ENCODE data around the gene OR6B2.

OR6B2 gene

GRCh38 chr2:240024766-240025165 lies 5.5 kb downstream of the OR6B2 start:
- peak overlapping the region; percentile 83 for H3K4me3 ChIP-seq
- peaks cover 20% of the 10 kb centered on the region for H3K36me3 ChIP-seq (replicated peaks)
- H3K4me1 ChIP-seq: peaks cover 6% of the 10 kb centered on the region; the same call in 1 of the 2 replicates
- in situ Hi-C loops (cut with MboI; ENCODE audit: low sequenced_read_pairs): no loop called here
- no peak for DNase-seq (ENCODE audit: low spot score in 2 of 2)
- 0 out of 2 replicates have a peak, but pooled peaks cover 3% of the 10 kb centered on the region for H3K9me3 ChIP-seq
- no peaks in the 10 kb centered on the region for H3K27me3 ChIP-seq (ENCODE audit: low read depth)

- peak in 1 of 2 experiments; percentile 21 for DNase-seq (ENCODE audit: low spot score in 2 of 2)
- Histone ChIP-seq H3K36me3 (replicated peaks) (peaks cover 24% of the 10 kb centered on the region), H3K4me3 (peak overlapping the region; percentile 83), H3K27me3 (ENCODE audit: low read depth) (no peaks in the 10 kb centered on the region), H3K4me1 (peaks cover 6% of the 10 kb centered on the region; the same call in 1 of the 2 replicates), H3K9me3 (0 out of 2 replicates have a peak, but pooled peaks cover 3% of the 10 kb centered on the region)
- in situ Hi-C loops (cut with MboI; ENCODE audit: low sequenced_read_pairs): no loop called here
Measured at GRCh38 chr2:240023792-240024191, 6.4 kb downstream of the OR6B2 start.

GRCh38 chr2:240021488-240022104 lies 8.6 kb downstream of the OR6B2 start:
- Histone ChIP-seq H3K4me1 (peaks cover 6% of the 10 kb centered on the region; the same call in 1 of the 2 replicates), H3K27me3 (ENCODE audit: low read depth) (no peaks in the 10 kb centered on the region), H3K4me3 (no peak overlapping the region), H3K36me3 (replicated peaks) (peaks cover 45% of the 10 kb centered on the region), H3K9me3 (0 out of 2 replicates have a peak, but pooled peaks cover 3% of the 10 kb centered on the region)
- DNase-seq (ENCODE audit: low spot score in 2 of 2): peak; percentile 47 to 88
- in situ Hi-C loops (cut with MboI; ENCODE audit: low sequenced_read_pairs): no loop called here

- peaks cover 74% of the 10 kb centered on the region for H3K36me3 ChIP-seq (replicated peaks)
- H3K27me3 ChIP-seq (ENCODE audit: low read depth): no peaks in the 10 kb centered on the region
- no peak overlapping the region for H3K4me3 ChIP-seq
- in situ Hi-C loops (cut with MboI; ENCODE audit: low sequenced_read_pairs): no loop called here
- H3K4me1 ChIP-seq: peaks cover 1% of the 10 kb centered on the region; the same call in 1 of the 2 replicates
- no peak for DNase-seq (ENCODE audit: low spot score in 2 of 2)
- H3K9me3 ChIP-seq: no peaks in the 10 kb centered on the region
Measured at GRCh38 chr2:240018071-240018750, 12.0 kb downstream of the OR6B2 start.

- H3K4me3 ChIP-seq: no peak overlapping the region
- H3K36me3 ChIP-seq (replicated peaks): peaks cover 83% of the 10 kb centered on the region
- H3K9me3 ChIP-seq: no peaks in the 10 kb centered on the region
- no peak for DNase-seq (ENCODE audit: low spot score in 2 of 2)
- no peaks in the 10 kb centered on the region for H3K27me3 ChIP-seq (ENCODE audit: low read depth)
- H3K4me1 ChIP-seq: no peaks in the 10 kb centered on the region
- in situ Hi-C loops (cut with MboI; ENCODE audit: low sequenced_read_pairs): no loop called here
Measured at GRCh38 chr2:240014327-240014726, 15.9 kb downstream of the OR6B2 start.

GRCh38 chr2:240013343-240013742 lies 16.9 kb downstream of the OR6B2 start:
- Histone ChIP-seq H3K9me3 (no peaks in the 10 kb centered on the region), H3K4me1 (no peaks in the 10 kb centered on the region), H3K27me3 (ENCODE audit: low read depth) (no peaks in the 10 kb centered on the region), H3K36me3 (replicated peaks) (peaks cover 84% of the 10 kb centered on the region), H3K4me3 (no peak overlapping the region)
- DNase-seq (ENCODE audit: low spot score in 2 of 2): no peak
- in situ Hi-C loops (cut with MboI; ENCODE audit: low sequenced_read_pairs): no loop called here

- Histone ChIP-seq H3K27me3 (ENCODE audit: low read depth) (no peaks in the 10 kb centered on the region), H3K4me3 (no peak overlapping the region), H3K4me1 (no peaks in the 10 kb centered on the region), H3K36me3 (replicated peaks) (peaks cover 76% of the 10 kb centered on the region), H3K9me3 (no peaks in the 10 kb centered on the region)
- DNase-seq (ENCODE audit: low spot score in 2 of 2): no peak
- in situ Hi-C loops (cut with MboI; ENCODE audit: low sequenced_read_pairs): no loop called here
Measured at GRCh38 chr2:240002983-240003382, 27.2 kb downstream of the OR6B2 start.

- H3K27me3 ChIP-seq (ENCODE audit: low read depth): no peaks in the 10 kb centered on the region
- H3K9me3 ChIP-seq: no peaks in the 10 kb centered on the region
- H3K36me3 ChIP-seq (replicated peaks): peaks cover 61% of the 10 kb centered on the region
- in situ Hi-C loops (cut with MboI; ENCODE audit: low sequenced_read_pairs): no loop called here
- no peak for DNase-seq (ENCODE audit: low spot score in 2 of 2)
- no peak overlapping the region for H3K4me3 ChIP-seq
- H3K4me1 ChIP-seq: no peaks in the 10 kb centered on the region
Measured at GRCh38 chr2:240000671-240001070, 29.6 kb downstream of the OR6B2 start.

- Histone ChIP-seq H3K9me3 (no peaks in the 10 kb centered on the region), H3K4me1 (no peaks in the 10 kb centered on the region), H3K27me3 (ENCODE audit: low read depth) (no peaks in the 10 kb centered on the region), H3K36me3 (replicated peaks) (peaks cover 41% of the 10 kb centered on the region), H3K4me3 (no peak overlapping the region)
- DNase-seq (ENCODE audit: low spot score in 2 of 2): peak in 1 of 2 experiments; percentile 20
- in situ Hi-C loops (cut with MboI; ENCODE audit: low sequenced_read_pairs): no loop called here
Measured at GRCh38 chr2:239997686-239998409, 32.4 kb downstream of the OR6B2 start.

- Histone ChIP-seq H3K4me1 (no peaks in the 10 kb centered on the region), H3K9me3 (no peaks in the 10 kb centered on the region), H3K4me3 (no peak overlapping the region), H3K27me3 (ENCODE audit: low read depth) (no peaks in the 10 kb centered on the region), H3K36me3 (replicated peaks) (peaks cover 30% of the 10 kb centered on the region)
- in situ Hi-C loops (cut with MboI; ENCODE audit: low sequenced_read_pairs): no loop called here
- no peak for DNase-seq (ENCODE audit: low spot score in 2 of 2)
Measured at GRCh38 chr2:239994086-239994485, 36.1 kb downstream of the OR6B2 start.

- Histone ChIP-seq H3K9me3 (no peaks in the 10 kb centered on the region), H3K4me1 (no peaks in the 10 kb centered on the region), H3K4me3 (no peak overlapping the region), H3K36me3 (replicated peaks) (peaks cover 28% of the 10 kb centered on the region), H3K27me3 (ENCODE audit: low read depth) (no peaks in the 10 kb centered on the region)
- in situ Hi-C loops (cut with MboI; ENCODE audit: low sequenced_read_pairs): no loop called here
- no peak for DNase-seq (ENCODE audit: low spot score in 2 of 2)
Measured at GRCh38 chr2:239993291-239993690, 36.9 kb downstream of the OR6B2 start.

- Histone ChIP-seq H3K36me3 (replicated peaks) (peaks cover 33% of the 10 kb centered on the region), H3K4me1 (no peaks in the 10 kb centered on the region), H3K4me3 (no peak overlapping the region), H3K9me3 (no peaks in the 10 kb centered on the region), H3K27me3 (ENCODE audit: low read depth) (no peaks in the 10 kb centered on the region)
- peak; percentile 28 to 32 for DNase-seq (ENCODE audit: low spot score in 2 of 2)
- in situ Hi-C loops (cut with MboI; ENCODE audit: low sequenced_read_pairs): no loop called here
Measured at GRCh38 chr2:239991689-239992314, 38.4 kb downstream of the OR6B2 start.

- no peak for DNase-seq (ENCODE audit: low spot score in 2 of 2)
- Histone ChIP-seq H3K4me3 (no peak overlapping the region), H3K36me3 (replicated peaks) (peaks cover 39% of the 10 kb centered on the region), H3K9me3 (no peaks in the 10 kb centered on the region), H3K4me1 (no peaks in the 10 kb centered on the region), H3K27me3 (ENCODE audit: low read depth) (no peaks in the 10 kb centered on the region)
- in situ Hi-C loops (cut with MboI; ENCODE audit: low sequenced_read_pairs): no loop called here
Measured at GRCh38 chr2:239990966-239991365, 39.3 kb downstream of the OR6B2 start.
